ENCODE measurements around the gene RREB1.

GRCh38 chr6:7257521-7258230, 149.9 kb downstream of the RREB1 start:
- TF ChIP-seq CTCF (conservative IDR thresholded peaks at IDR 0.05 in 1 of 2, IDR thresholded peaks at IDR 0.05 in 1 of 2; ENCODE audit: extremely low read depth in 1 of 2, insufficient read depth in 1 of 2, low read depth in 1 of 2, low read length in 2 of 2): no peak
- no peak for TF ChIP-seq EZH2 (IDR thresholded peaks at IDR 0.05; ENCODE audit: borderline replicate concordance, low read length)
